K562 (cell line): Measurements from ENCODE around the gene HGFAC.

Experiments
- CHD4 ChIP-seq: fragments of 200-600 bp; sonication (generic); IDR thresholded peaks from 3 replicates; pipeline ENCODE4 v1.6.1; 2012; ENCODE audit warnings: low read depth, mild to moderate bottlenecking, mixed read lengths, low read length, inconsistent platforms; ENCODE audit not compliant: insufficient read depth, insufficient replicate concordance, poor library complexity, severe bottlenecking
- CREB1 ChIP-seq, 2 experiments: sonication (generic) in 1 of 2; formaldehyde crosslinking in 1 of 2; IDR thresholded peaks; 2 replicates each; pipeline versions ENCODE4 v1.6.1 to v1.8.0; 2012 to 2022; ENCODE audit warnings: inconsistent platforms in 1 of 2, mild to moderate bottlenecking in 1 of 2, missing genetic modification reagents in 1 of 2, moderate library complexity in 1 of 2
- CTCF ChIP-seq, 3 experiments: IDR thresholded peaks in 2 of 3; conservative IDR thresholded peaks in 1 of 3; 2 replicates each; pipeline ENCODE4 v1.5.1; 2011 to 2012; ENCODE audit warnings: low read length in 3 of 3, mild to moderate bottlenecking in 3 of 3, control low read depth in 2 of 3, improper control_type of control experiment in 1 of 3, inconsistent platforms in 1 of 3, low read depth in 1 of 3, mixed read lengths in 1 of 3, moderate library complexity in 1 of 3; ENCODE audit not compliant: insufficient read depth in 2 of 3
- GMEB1 ChIP-seq: fragments of 250-450 bp; sonication (Bioruptor Pico); IDR thresholded peaks from 2 replicates; pipeline ENCODE4 v1.4.0; 2020; ENCODE audit warnings: mild to moderate bottlenecking
- NR2F6 ChIP-seq: fragments of 450-650 bp; formaldehyde crosslinking; IDR thresholded peaks from 2 replicates; pipeline ENCODE4 v1.4.0; 2020; ENCODE audit warnings: mild to moderate bottlenecking
- POLR2A ChIP-seq: fragments of 450-650 bp; conservative IDR thresholded peaks from 2 replicates; pipeline ENCODE4 v1.6.1; 2016
- RFX5 ChIP-seq: IDR thresholded peaks from 2 replicates; pipeline ENCODE4 v1.6.1; 2011; ENCODE audit warnings: low read depth, mild to moderate bottlenecking, improper control_type of control experiment, low read length
- SETDB1 ChIP-seq: IDR thresholded peaks from one replicate; pipeline ENCODE4 v1.6.1; 2012; ENCODE audit warnings: low read length, control low read depth, inconsistent platforms
- USF1 ChIP-seq: sonication (generic); formaldehyde crosslinking; IDR thresholded peaks from 2 replicates; pipeline ENCODE4 v1.9.0; 2022; ENCODE audit warnings: mild to moderate bottlenecking, missing genetic modification reagents
- ZNF274 ChIP-seq: IDR thresholded peaks from 2 replicates; pipeline ENCODE4 v1.6.1; 2011; ENCODE audit warnings: low read depth, mild to moderate bottlenecking, low read length, moderate library complexity, borderline replicate concordance
- ZNF3 ChIP-seq: fragments of 250-450 bp; sonication (Bioruptor Pico); IDR thresholded peaks from 2 replicates; pipeline ENCODE4 v1.5.0; 2021; ENCODE audit warnings: mild to moderate bottlenecking, moderate library complexity
- ZZZ3 ChIP-seq: fragments of 450-650 bp; IDR thresholded peaks from 2 replicates; pipeline ENCODE4 v1.6.1; 2016; ENCODE audit warnings: antibody characterized with exemption, mild to moderate bottlenecking, moderate library complexity
- TF ChIP-seq, protein P1 (sequence below): fragments of 250-450 bp; sonication (Bioruptor Pico); IDR thresholded peaks from 2 replicates; pipeline ENCODE4 v1.4.0; 2020; ENCODE audit warnings: borderline replicate concordance

- no peak for TF ChIP-seq GMEB1
- TF ChIP-seq CTCF (IDR thresholded peaks at IDR 0.05 in 2 of 3, conservative IDR thresholded peaks at IDR 0.05 in 1 of 3; ENCODE audit: insufficient read depth in 2 of 3, low read depth in 1 of 3, low read length in 3 of 3), result no peak
- TF ChIP-seq, protein P1, sequence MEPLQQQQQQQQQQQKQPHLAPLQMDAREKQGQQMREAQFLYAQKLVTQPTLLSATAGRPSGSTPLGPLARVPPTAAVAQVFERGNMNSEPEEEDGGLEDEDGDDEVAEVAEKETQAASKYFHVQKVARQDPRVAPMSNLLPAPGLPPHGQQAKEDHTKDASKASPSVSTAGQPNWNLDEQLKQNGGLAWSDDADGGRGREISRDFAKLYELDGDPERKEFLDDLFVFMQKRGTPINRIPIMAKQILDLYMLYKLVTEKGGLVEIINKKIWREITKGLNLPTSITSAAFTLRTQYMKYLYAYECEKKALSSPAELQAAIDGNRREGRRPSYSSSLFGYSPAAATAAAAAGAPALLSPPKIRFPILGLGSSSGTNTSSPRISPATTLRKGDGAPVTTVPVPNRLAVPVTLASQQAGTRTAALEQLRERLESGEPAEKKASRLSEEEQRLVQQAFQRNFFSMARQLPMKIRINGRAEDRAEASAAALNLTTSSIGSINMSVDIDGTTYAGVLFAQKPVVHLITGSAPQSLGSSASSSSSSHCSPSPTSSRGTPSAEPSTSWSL (CRISPR knock-in tag), result no peak
- no peak for TF ChIP-seq USF1 (CRISPR knock-in tag)
- TF ChIP-seq POLR2A, result no peak
- no peak for TF ChIP-seq ZZZ3
- no peak for TF ChIP-seq CHD4
- no peak for TF ChIP-seq CREB1 (IDR thresholded peaks at IDR 0.05)
- TF ChIP-seq CREB1 (CRISPR knock-in tag; IDR thresholded peaks at IDR 0.05), result no peak
- TF ChIP-seq RFX5, result no peak
- TF ChIP-seq ZNF274, result no peak
- TF ChIP-seq ZNF3 (CRISPR knock-in tag), result no peak
- TF ChIP-seq SETDB1, result no peak
- no peak for TF ChIP-seq NR2F6 (CRISPR knock-in tag)
Observed at GRCh38 chr4:3409571-3410091, 32.1 kb upstream of the HGFAC start.
